CD4-positive, alpha-beta T cell treated with Interleukin-1 beta for 1 hour (primary cell): Measurements from ENCODE around the gene CNNM3.
"Not testable (repeated sequence)": the region's sequence is repeated elsewhere in the genome, so short reads cannot be mapped to it uniquely, and the experiment has no call there.

ENCODE experiments used
- DNase-seq, 2 donors: peaks; one replicate each; pipeline ENCODE4 v3.0.0-alpha.2; 2020 to 2022

The CNNM3 gene

DNA sequence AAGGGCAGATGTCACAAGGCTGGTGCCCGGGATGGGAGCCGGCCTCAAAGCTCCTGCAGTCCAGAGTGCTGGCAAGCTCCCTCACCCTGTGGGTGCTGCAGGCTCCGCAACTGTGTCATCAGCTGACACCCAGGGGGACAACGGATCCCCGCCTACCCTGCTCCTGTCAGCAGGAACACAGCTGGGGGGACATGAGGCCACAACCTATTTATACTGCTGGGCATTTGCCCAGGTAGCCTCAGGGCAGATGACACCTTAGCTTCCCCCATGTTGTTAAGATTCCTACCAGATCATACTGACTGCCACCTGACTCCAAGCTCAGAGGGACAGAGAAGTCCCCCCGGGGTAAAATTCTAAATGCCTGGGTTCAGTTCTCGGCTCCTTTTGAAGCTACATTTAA is 26.5 kb downstream of the CNNM3 start:
- DNase-seq: no peak

DNA sequence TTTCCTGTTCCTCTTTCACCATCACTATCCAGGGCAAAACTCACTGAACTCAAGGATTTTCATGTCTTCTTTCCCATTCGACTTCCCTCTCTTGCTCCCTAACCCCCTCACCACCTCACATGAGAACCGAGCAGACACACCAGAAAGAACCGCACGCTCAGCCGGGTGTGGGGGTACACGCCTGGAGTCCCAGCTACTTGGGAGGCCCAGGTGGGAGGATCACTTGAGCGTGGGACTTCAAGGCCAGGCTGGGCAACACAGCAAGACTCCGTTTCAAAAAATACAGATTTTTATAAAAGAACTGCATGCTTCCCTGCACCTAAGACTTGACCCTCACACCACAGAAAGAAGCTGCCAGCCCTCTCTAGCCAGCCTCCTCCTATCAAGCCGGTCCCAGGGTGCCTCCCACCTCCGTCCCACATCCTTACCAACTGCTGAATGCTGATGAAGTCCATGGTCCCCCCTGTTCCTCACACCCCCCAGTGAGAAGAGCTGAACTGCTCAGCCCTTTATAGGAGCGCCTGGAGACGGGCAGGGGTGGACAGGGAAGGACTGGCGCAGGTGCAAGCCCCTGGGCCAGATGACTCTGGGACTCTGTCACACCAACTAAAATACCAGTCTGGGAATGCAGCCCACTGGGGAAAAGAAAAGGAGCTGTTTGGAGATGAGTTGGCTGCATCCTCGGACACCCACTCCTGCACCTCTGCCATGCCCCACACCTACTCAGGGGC is 27.6 kb downstream of the CNNM3 start, which contains the start of gene ANKRD23:
Gene ANKRD23, minus strand, starts transcription at position 484 of the 731 bp plus-strand sequence. Its CDS starts 29 bp downstream, at position 455.
- no peak for DNase-seq

DNA sequence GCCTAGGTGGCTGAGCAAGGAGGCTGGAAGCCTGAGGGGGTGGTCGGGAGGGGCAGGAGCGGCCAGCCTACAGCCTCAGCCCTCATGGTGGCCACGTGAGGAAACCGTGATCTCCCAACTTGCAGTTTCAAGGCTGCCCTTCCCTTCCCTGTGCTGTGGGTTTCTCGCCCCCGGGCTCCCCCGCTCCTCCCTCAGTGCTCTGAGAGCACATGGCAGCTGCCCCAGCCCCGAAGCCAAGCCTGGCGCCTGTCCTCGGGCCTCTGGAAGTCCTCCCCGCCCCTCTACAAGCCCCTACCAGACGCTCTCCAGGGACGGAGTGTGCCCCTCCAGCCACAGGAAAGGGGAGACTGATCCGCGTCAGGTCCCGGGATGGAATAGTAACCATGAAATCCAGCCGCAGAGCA is 28.3 kb downstream of the CNNM3 start:
- DNase-seq: no peak

DNA sequence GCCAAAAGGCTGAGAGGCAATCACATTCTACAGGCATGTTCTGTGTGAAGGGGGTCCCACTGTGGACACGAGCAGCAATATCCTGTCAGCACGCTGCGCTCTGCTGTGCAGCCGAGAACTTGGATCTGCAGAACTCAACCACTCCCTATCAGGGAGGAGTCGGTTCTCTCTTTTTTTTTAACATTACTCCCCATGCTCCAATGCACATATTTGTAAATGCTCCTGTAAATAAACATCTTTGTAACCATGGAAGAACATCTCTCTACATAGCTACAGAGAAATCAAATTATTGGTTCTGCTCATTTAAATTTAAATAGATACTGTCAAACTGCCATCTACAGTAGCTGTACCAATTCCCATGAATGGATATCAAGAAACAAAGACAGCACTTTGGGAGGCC is 30.8 kb downstream of the CNNM3 start:
- no peak for DNase-seq

DNA sequence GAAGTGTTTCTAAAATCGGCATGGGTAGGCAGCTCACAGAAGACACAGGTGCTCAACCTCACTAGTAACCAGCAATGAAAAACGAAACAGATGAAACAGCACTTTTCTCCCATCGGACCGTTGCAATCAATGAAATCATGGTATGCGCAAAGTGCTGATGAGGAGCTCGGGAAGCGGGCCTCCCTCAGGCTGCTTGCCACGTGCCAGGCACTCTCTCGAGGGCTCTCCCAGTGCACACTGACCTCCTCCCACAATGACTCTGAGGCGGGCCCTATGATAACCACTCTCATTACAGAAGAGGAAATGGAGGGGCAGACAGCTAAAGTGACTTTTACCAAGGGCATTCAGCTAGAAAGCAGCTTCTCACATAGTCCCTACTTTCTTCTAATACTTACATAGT is 31.5 kb downstream of the CNNM3 start:
- no peak for DNase-seq

DNA sequence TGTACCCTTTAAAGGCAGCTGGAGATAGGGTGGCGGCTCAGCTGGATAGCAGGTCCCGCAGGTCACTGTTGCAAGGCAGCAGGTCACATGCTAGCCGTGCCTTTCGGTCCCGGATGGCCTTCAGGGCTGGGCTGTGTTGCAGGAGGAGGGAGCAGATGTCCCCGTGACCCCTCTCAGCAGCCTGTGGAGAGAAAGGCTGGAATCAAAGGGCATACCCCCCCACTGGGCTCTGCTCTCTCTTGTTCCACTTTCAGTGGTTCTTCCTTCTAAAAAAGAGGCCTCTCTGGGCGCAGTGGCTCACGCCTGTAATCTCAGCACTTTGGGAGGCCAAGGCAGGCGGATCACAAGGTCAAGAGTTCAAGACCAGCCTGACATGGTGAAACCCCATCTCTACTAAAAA is 32.2 kb downstream of the CNNM3 start:
- no peak for DNase-seq

DNA sequence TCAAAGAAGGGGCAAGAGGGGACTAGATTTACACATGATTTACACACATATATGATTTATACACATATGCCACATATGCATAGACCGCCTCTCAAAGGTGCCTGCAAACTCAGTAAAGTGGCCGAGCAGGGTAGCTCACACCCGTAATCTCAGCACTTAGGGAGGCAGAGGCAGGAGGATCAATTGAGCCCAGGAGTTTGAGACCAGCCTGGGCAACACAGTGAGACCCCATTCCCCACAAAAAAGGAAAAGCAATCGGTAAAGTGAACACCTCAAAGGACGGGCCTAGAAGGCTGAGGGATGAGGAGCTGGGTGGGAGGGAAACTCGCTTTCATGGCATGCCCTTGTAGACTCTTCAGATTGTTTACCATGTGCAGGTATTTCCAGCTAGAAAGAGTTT is 36.6 kb downstream of the CNNM3 start:
- no peak for DNase-seq

DNA sequence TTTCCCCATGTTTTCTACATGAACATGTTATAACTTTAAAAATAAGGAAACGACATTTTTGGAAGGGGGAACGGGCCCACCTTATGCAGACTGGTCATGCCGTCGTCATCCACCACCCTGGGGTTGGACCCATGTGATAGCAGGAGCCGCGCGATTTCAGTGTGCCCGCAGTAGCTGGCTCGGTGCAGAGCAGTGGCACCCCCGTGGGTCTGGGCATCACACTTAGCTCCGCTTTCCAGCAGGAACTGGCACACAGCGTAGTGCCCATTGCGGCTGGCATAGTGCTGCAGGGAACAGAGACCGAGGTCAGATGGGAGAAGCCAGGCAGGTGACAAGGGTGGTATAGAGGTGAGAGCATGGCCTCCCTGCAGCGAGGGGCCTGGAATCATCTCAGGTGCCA is 37.3 kb downstream of the CNNM3 start:
- no peak for DNase-seq

DNA sequence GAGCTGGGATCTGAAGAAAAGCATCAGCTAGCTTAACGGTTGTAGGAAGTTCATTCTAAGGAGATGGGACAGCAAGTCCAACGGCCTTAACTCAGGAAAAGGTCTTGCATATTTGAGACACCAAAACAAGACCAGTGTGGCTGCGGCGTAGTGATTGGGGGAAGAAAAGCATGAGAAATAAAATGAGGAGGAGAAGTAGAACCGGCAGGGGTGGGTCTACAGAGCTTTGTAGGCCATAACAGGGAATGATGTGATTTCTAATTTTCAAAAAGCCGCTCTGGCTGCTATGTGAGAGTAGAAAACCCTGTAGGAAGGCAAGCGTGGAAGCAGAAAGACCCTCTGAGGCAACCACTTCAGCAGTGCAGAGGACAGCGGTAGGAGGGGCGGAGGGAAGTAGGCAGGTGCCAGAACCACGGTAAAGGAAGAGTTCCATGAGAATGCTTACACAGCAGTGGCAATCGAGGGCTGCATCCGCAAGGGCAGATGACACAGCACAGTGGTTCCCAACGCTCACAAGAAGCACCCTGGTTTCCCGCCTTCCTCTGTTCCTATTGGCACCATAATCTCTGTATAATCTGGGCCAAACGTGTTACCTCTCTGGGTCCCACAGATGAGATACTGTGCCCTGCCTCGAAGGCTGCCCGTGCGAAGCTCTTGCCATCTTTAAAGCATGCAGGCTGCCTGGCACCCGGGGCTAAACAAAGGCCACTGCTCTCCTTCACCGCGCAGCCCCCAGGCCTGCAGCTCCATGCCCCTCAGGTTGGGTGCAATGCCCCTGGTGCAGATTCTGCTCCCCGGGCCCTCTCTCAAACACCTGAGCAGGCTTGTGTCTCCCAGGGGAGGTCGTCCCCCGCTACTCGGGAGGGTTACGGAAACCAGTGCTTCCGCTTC is 41.0 kb downstream of the CNNM3 start:
- no peak for DNase-seq

DNA sequence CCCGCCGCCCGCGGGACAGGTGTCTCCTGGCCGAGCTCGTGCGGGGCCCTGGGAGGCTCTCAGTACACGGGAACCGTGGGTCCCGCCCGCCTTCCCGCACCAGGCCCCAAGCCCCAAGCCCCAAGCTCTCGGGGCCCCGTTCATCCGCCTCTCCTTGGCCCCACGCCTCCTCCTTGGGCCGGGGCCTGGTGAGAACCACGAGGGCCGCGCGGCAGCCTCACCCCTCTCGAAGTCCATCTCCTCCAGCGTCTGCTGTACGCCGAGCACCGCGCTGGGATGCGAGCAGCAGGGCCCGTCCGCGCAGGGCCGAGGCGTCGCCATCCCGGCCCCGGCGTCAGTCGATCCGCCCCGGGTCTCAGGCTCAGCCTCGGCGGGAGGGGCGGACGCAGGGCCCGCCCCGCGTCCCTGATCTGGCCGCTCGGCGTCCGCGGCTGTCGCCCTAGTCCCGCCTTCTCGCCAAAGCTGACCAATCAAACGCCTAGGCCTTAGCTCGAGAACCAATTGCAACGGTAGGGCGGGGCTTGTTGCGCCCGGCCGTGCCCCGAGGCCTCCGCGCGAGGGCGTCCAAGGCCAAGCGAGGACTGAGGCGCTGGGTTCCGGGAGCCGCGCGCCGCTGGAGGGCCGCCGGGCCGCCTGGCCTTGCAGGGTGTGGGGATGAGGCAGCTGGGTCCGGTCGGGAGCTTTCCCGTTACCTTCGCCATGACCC is 41.8 kb downstream of the CNNM3 start, which contains the start of gene ANKRD39:
Gene ANKRD39, minus strand, starts transcription at position 350 of the 706 bp plus-strand sequence. Its CDS starts 29 bp downstream, at position 321.
- DNase-seq: peak; percentile 97 to 99

DNA sequence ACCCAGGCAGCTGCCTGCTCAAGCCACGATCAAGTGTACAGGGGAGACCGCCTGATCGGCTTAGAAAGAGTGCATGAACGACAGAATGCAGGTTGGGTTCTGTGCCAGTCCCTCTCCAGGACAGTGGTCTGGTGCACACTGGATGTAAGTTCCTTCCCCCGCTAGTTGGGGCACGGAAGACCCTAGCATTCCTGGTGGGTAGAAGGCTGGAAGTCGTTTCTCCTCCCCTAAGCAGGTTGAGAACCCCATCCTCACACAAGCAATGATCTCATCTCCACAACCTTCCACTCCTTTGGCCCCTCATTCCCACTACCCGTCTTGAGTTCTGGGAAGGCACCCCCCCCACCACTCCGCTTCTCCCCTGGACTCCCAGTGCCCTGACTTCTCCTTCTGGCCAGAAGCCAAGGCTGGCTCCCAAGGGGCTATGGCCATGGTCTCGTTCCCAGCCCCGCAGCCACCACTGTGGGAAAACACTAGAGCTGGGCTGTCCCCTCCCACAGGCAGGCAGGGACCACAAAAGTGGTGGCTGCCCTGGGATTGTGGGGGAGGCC is 43.1 kb downstream of the CNNM3 start:
- no peak for DNase-seq

DNA sequence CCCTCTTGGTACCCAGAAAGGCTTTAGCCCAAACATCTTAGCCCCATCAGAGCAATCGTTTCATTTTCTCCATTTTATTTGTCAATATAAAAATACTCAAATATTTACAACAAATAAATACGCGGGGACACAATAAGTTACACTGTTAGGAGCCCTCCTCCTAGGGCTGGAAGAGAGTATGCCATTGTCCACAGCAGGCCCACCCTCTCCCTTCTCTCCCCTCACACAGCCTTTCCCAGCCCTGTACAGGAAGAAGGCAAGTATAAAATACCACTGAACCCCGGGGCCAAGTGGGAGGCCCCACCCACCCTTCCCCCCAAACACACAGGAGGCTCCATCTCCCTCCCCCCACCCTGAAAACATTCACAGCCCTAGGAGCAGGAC is 43.6 kb downstream of the CNNM3 start:
- no peak for DNase-seq

DNA sequence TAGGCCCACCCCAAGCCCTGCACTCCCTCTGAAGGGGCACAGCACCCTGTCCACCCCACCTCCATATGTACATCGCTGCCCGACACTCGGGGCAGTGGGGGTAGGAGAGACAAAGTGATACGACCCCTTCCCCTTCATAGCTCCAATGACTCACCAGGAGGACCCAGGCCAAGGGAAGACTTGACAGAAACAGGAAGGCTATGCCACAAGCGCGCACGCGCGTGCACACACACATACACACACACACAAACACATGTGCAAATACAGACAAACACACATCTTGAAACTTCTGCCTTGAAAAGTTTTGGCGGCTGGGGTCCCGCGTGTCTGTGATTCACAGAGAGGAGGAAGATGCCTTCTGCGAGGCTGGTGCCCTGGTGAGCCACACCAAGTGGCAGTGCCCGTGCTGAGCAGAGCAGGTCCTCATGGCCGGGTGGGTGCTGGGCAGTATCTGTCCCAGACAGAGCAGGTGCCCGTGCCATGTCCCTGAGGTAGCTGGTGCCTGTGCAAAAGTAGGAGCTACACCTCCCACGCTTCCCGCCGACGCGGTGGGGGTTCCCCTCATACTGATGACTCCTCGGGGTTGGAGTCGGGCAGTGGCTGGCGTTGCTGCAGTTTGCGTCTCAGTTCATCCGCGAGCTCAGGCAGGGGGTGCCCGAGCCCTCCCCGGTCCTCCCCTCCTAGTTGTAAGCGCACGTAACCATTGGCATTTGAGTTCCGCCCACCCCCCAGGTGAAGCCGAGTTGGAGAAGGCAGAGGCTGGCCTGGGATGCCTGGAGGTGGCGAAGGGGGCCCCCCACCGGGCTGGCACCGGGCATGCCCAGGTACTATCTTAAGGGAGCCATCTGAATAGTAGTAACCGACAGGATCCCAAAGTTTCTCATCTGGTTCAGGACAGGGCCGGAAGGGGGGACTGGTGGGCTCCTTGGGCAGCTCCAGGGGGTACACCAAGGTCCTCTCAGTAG is 44.3 kb downstream of the CNNM3 start:
- DNase-seq: peak; percentile 26 to 31

DNA sequence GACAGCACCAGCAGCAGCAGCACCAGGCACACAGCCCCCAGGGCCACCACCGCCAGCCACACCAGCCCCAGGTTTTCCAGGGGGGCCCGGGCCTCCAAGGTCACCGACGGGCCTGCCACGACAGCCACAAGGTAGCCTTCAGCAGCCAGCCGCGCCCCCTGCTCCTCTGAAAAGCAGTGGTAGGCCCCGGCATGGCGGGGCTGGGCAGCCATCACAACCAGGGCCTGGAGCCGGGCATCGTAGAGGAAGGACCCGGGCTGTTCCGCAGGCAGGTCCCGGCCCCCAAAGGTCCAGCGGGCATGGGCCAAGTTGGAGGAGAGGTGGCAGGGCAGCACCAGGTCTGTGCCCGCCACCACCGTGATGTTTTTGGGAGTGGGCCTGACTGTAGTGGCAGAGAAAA is 45.0 kb downstream of the CNNM3 start:
- no peak for DNase-seq

DNA sequence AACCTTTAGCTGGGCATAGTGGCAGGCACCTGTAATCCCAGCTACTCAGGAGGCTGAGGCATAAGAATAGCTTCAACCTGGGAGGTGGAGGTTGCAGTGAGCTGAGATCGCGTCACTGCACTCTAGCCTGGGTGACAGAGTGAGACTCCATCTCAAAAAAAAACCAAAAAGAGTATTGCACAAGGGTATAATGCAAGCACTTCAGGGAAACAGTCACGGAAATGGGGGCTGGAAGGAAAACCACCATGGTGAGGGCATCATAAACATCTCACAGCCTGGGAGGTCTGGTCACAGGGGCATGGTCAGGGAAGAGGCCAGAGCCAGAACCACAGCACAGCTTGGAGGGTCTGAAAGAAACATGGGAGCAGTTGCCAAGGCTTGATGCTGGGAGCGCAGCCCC is 47.0 kb downstream of the CNNM3 start:
- not testable (repeated sequence) for DNase-seq

DNA sequence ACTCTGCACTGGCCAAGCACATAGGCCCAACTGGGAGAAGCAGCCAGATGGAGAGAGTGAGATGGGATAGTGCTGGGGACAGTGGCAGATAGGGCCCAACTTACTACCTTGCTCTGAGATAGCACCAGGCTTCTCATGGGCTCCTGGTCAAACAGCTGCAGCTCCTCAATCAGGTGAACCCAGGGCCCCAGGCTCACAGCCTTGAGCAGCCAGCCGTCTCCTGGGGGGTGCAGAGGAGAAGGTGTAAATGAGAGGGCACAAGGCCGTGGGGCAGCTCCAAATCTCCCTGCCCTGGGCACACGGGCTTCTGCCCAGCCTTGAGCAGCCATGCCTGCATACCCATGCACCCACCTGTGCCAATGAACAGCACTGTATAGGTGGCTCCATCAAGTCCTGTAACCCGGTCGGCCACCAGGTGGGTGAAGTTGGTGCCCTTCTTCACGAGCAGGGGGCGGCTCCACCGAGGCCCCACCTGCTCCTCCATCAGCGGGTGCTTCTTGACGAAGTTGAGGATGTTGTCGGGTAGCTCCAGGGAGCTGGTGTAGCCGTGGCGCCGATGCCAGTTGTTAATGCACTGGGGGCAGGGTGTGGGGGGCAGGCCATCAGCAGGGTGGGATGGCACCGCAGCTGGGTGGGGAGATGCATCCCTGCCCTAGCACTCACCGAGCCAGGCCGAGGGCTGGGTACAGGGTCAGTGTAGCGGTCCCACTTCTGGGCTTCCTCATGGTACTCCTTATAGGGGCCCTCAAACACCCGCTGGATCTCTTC is 47.7 kb downstream of the CNNM3 start:
- no peak for DNase-seq

DNA sequence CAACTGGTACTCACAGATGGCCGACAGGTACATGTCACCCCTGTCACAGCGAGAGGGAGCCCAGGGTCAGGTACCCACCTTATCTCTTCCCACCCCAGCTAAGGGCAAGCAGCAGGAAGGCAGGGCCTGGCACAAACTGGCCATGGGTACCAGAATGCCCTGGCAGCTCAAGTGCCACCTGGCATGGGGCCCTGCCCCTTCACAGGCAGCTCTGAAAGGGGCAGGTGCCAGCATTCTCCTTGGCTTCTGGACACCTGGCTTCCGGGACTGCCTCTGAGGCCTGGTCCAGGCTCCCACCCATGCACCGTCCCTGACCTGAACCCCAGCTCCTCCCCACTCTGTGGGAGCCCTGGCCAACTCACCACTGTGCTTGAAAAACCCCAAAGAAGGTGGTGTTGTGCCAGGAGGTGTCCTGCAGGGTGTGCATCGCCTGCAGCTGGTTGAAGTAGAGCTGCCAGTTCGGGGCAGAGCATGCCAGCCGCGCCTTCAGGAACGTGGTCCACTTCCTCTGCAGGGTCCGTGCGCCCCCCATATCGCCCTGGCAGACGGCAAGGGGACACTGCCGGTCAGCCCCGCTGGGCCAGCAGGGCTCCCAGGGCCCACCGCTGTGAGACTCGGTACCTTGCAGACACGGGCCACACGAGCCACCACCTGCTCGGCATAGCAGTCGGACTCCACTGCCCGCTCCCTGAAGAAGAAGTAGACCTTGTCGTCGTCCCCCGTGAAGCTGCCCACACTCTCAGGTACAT is 48.4 kb downstream of the CNNM3 start:
- no peak for DNase-seq

DNA sequence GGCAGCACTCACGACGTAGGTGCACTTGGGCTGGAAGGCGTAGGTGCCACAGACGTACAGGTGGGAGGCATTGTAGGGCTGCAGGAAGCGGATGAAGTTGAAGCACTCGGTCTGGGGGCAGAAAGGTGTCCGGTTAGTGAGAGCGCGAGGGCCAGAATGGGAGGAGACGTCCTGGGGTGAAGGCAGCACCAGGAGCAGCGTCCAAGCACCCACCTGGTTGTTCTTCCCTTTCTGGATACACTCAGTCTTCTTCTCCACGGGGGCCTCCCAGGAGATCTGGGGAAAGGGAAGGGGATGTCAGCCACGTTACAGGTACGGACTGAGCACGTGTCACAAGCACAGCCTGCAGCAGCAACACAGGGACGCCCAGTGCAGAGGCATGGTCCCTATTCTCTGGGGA is 49.6 kb downstream of the CNNM3 start:
- no peak for DNase-seq

DNA sequence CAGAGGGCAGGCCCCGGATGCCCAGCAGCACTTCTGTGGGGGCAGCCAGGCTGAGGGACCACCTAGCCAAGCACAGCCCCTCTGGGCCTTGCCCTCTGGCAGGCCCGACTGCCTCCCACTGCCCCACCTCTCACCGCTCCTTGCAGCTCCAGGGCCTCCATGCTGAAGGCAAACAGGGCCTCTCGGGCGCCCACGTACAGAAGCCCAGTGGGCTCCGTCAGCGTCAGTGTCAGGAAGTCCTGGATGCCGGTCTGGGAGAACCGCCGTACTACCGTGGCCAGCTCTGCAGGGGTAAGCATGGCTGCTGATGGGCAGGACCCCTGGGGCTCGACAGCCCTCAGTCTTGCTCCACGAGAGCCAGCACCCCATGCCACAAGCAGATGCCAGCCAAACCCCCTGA is 50.1 kb downstream of the CNNM3 start:
- DNase-seq: no peak

DNA sequence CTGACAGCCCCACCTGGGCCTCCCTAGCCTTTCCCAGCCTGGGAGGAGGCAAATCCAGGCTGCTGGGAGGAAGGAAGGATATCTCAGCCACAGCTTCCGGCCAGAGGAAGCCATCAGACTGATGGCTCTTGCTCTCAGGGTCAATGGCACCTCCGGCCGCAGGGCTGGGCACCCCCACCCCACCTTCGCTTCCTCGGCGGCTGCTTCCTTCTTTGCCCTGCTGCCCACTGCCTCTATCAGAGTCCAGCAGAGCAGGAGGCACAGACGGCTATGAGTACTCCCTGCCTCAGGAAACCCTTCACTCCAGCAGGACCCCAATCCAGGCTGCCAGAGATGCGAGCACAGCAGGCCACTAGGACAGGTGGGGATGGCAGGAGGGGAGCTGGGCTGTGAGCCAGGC is 50.5 kb downstream of the CNNM3 start:
- no peak for DNase-seq
